ENCODE measurements around the gene MICU1. TPM values are rescaled to one million over a fixed set of nuclear protein-coding genes. Genes with fewer than 3 reads are reported as not detected.

Gene MICU1
- total and polyA plus RNA-seq, 2 donors from 2014 or later = 46.3 to 89.9 TPM

- TF ChIP-seq CTCF (IDR thresholded peaks at IDR 0.05; ENCODE audit: borderline replicate concordance, extremely low read depth, insufficient read depth) = no peak
- H3K9me3 ChIP-seq (ENCODE audit: control insufficient read depth in 2 of 3, insufficient read depth in 1 of 3, low read length in 3 of 3) = no peaks in the 10 kb centered on the region
- FAIRE-seq = no peak
- H3K36me3 ChIP-seq (ENCODE audit: control insufficient read depth in 2 of 3, insufficient read depth in 3 of 3, low read length in 3 of 3) = no peaks in the 10 kb centered on the region
- no peak overlapping the region for H3K4me3 ChIP-seq (ENCODE audit: low read length in 3 of 3)
- no peaks in the 10 kb centered on the region for H3K4me1 ChIP-seq (ENCODE audit: control insufficient read depth in 2 of 3, insufficient read depth in 2 of 3, low read depth in 1 of 3, low read length in 3 of 3)
- H3K27me3 ChIP-seq (ENCODE audit: control insufficient read depth, insufficient read depth, low read length) = no peaks in the 10 kb centered on the region
- intact Hi-C loops (cut with DNase I) = no loop called here
- no peak for DNase-seq
- H3K9ac ChIP-seq (ENCODE audit: low read length in 3 of 3) = no peak overlapping the region
- no peak overlapping the region for H3K27ac ChIP-seq (ENCODE audit: low read depth in 2 of 2, low read length in 2 of 2)
These were observed 126.2 kb downstream of the MICU1 start for GRCh38 chr10:72499701-72500100.

- Histone ChIP-seq H3K4me1 (ENCODE audit: control insufficient read depth in 2 of 3, insufficient read depth in 2 of 3, low read depth in 1 of 3, low read length in 3 of 3) (no peaks in the 10 kb centered on the region), H3K4me3 (ENCODE audit: low read length in 3 of 3) (no peak overlapping the region), H3K27ac (ENCODE audit: low read depth in 2 of 2, low read length in 2 of 2) (no peak overlapping the region), H3K9ac (ENCODE audit: low read length in 3 of 3) (no peak overlapping the region), H3K36me3 (ENCODE audit: control insufficient read depth in 2 of 3, insufficient read depth in 3 of 3, low read length in 3 of 3) (no peaks in the 10 kb centered on the region), H3K27me3 (ENCODE audit: control insufficient read depth, insufficient read depth, low read length) (no peaks in the 10 kb centered on the region), H3K9me3 (ENCODE audit: control insufficient read depth in 2 of 3, insufficient read depth in 1 of 3, low read length in 3 of 3) (no peaks in the 10 kb centered on the region)
- intact Hi-C loops (cut with DNase I) = no loop called here
- DNase-seq = no peak
- no peak for FAIRE-seq
- no peak for TF ChIP-seq CTCF (IDR thresholded peaks at IDR 0.05; ENCODE audit: borderline replicate concordance, extremely low read depth, insufficient read depth)
These were observed 134.9 kb downstream of the MICU1 start for GRCh38 chr10:72490951-72491350.

- FAIRE-seq (no peak), DNase-seq (no peak)
- H3K9me3 ChIP-seq (ENCODE audit: control insufficient read depth in 2 of 3, insufficient read depth in 1 of 3, low read length in 3 of 3) = no peaks in the 10 kb centered on the region
- no peaks in the 10 kb centered on the region for H3K36me3 ChIP-seq (ENCODE audit: control insufficient read depth in 2 of 3, insufficient read depth in 3 of 3, low read length in 3 of 3)
- H3K4me1 ChIP-seq (ENCODE audit: control insufficient read depth in 2 of 3, insufficient read depth in 2 of 3, low read depth in 1 of 3, low read length in 3 of 3) = no peaks in the 10 kb centered on the region
- H3K9ac ChIP-seq (ENCODE audit: low read length in 3 of 3) = no peak overlapping the region
- no peak for TF ChIP-seq CTCF (IDR thresholded peaks at IDR 0.05; ENCODE audit: borderline replicate concordance, extremely low read depth, insufficient read depth)
- H3K4me3 ChIP-seq (ENCODE audit: low read length in 3 of 3) = no peak overlapping the region
- H3K27me3 ChIP-seq (ENCODE audit: control insufficient read depth, insufficient read depth, low read length) = no peaks in the 10 kb centered on the region
- no peak overlapping the region for H3K27ac ChIP-seq (ENCODE audit: low read depth in 2 of 2, low read length in 2 of 2)
- intact Hi-C loops (cut with DNase I) = no loop called here
These were observed 138.4 kb downstream of the MICU1 start for GRCh38 chr10:72487521-72487920.

GRCh38 chr10:72487116-72487515 lies 138.8 kb downstream of the MICU1 start:
- no peak for FAIRE-seq
- intact Hi-C loops (cut with DNase I) = no loop called here
- no peaks in the 10 kb centered on the region for H3K4me1 ChIP-seq (ENCODE audit: control insufficient read depth in 2 of 3, insufficient read depth in 2 of 3, low read depth in 1 of 3, low read length in 3 of 3)

More at GRCh38 chr10:72487116-72487515, 138.8 kb downstream of the MICU1 start:
- Histone ChIP-seq H3K9me3 (ENCODE audit: control insufficient read depth in 2 of 3, insufficient read depth in 1 of 3, low read length in 3 of 3) (no peaks in the 10 kb centered on the region), H3K9ac (ENCODE audit: low read length in 3 of 3) (no peak overlapping the region), H3K4me3 (ENCODE audit: low read length in 3 of 3) (no peak overlapping the region), H3K27me3 (ENCODE audit: control insufficient read depth, insufficient read depth, low read length) (no peaks in the 10 kb centered on the region), H3K27ac (ENCODE audit: low read depth in 2 of 2, low read length in 2 of 2) (no peak overlapping the region), H3K36me3 (ENCODE audit: control insufficient read depth in 2 of 3, insufficient read depth in 3 of 3, low read length in 3 of 3) (no peaks in the 10 kb centered on the region)
- no peak for TF ChIP-seq CTCF (IDR thresholded peaks at IDR 0.05; ENCODE audit: borderline replicate concordance, extremely low read depth, insufficient read depth)
- DNase-seq = no peak

All from kidney (tissue), 14 donors.